HG03039 (cell line): ENCODE measurements around the gene MYBPC1.

Experiments used
- ATAC-seq: cut with Tn5 transposase; IDR thresholded peaks from one replicate; pipeline ENCODE4 v1.9.1; 2021; ENCODE audit warnings: mild to moderate bottlenecking, moderate library complexity; ENCODE audit not compliant: unreplicated experiment

Gene MYBPC1

GRCh38 chr12:101694297-101694848 lies 99.6 kb downstream of the MYBPC1 start:
- no peak for ATAC-seq

GRCh38 chr12:101694986-101695385 lies 100.2 kb downstream of the MYBPC1 start:
- no peak for ATAC-seq

GRCh38 chr12:101695706-101696105 lies 100.9 kb downstream of the MYBPC1 start:
- no peak for ATAC-seq

GRCh38 chr12:101696251-101697196 lies 101.8 kb downstream of the MYBPC1 start:
- peak; percentile 27 for ATAC-seq

- peak; percentile 61 for ATAC-seq
These were observed 102.6 kb downstream of the MYBPC1 start, which contains the start of gene CHPT1 for GRCh38 chr12:101697197-101697929. CHPT1 (plus strand) TSS chr12:101697640; CDS start chr12:101697862, 222 bp downstream.

- peak; percentile 27 for ATAC-seq
These were observed 103.4 kb downstream of the MYBPC1 start for GRCh38 chr12:101697930-101698799.

GRCh38 chr12:101698800-101699347 lies 104.1 kb downstream of the MYBPC1 start:
- ATAC-seq: no peak

GRCh38 chr12:101700299-101700820 lies 105.6 kb downstream of the MYBPC1 start:
- ATAC-seq: no peak

GRCh38 chr12:101703487-101703886 lies 108.7 kb downstream of the MYBPC1 start:
- no peak for ATAC-seq

GRCh38 chr12:101706403-101706802 lies 111.6 kb downstream of the MYBPC1 start:
- no peak for ATAC-seq

- ATAC-seq: no peak
These were observed 112.5 kb downstream of the MYBPC1 start for GRCh38 chr12:101707131-101707782.

GRCh38 chr12:101710288-101710687 lies 115.5 kb downstream of the MYBPC1 start:
- no peak for ATAC-seq

GRCh38 chr12:101713059-101713682 lies 118.4 kb downstream of the MYBPC1 start:
- ATAC-seq: no peak

GRCh38 chr12:101713930-101714329 lies 119.2 kb downstream of the MYBPC1 start:
- no peak for ATAC-seq

GRCh38 chr12:101714877-101715444 lies 120.2 kb downstream of the MYBPC1 start:
- no peak for ATAC-seq

GRCh38 chr12:101719566-101719965 lies 124.8 kb downstream of the MYBPC1 start:
- ATAC-seq: no peak

- ATAC-seq: no peak
These were observed 125.3 kb downstream of the MYBPC1 start for GRCh38 chr12:101720118-101720517.

- ATAC-seq: no peak
These were observed 127.6 kb downstream of the MYBPC1 start for GRCh38 chr12:101722392-101722791.

GRCh38 chr12:101727098-101727497 lies 132.3 kb downstream of the MYBPC1 start:
- ATAC-seq: no peak
